Stimulated activated CD8-positive, alpha-beta memory T cell treated with anti-CD3 and anti-CD28 coated beads, Interleukin-12 subunit alpha, Interleukin-12 subunit beta, amount 100 ng/mL, for 4 hours (primary cell): ENCODE data around the gene MTFMT.
"Not testable (repeated sequence)": the region's sequence is repeated elsewhere in the genome, so short reads cannot be mapped to it uniquely, and the experiment has no call there.

ENCODE experiments used
- DNase-seq: peaks from one replicate; pipeline ENCODE4 v3.0.0-alpha.2; 2020; ENCODE audit warnings: low read depth

The MTFMT gene

DNA sequence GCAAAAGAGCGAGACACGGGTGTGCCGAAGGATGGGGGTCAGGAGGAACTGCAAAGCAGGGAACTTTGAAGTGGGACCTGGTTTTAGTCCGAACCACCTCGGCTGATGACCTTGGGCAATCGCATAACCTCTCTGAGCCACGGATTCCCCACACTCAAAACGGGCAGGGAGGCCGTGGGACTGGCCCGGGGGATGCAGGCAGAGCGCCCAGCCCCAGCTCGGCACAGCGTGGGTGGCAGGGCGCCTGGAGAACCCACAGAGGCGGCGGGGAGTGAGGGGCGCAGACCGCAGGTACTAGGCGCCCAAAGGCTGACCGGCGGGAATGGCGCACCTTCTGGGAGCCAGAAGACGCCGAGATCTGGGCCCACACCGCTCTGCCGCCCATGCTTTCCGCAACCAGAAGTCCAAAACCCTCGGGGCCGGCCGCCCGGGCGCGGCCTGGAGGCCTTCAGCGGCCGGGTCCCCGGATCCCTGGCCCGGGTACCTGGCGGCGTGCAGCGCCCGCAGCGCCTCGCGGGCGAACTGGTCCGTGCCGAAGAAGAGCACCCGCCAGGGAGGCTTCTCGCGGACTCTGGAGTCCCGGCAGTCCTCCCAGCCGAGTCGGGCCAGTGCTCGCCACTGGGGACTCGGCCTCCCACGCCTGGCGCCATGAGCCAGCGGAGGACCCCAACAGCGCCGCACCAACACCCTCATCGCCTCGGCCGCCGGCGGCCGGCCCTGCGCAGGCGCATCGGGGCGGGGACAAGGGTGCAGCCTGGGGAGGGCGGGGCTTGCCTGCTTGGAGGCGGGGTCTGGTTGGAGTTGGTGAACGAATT is at the start of gene MTFMT:
Gene MTFMT, minus strand, starts transcription at position 719 of the 815 bp plus-strand sequence. Its CDS starts 26 bp downstream, at position 693.
- DNase-seq = peak; percentile 89

DNA sequence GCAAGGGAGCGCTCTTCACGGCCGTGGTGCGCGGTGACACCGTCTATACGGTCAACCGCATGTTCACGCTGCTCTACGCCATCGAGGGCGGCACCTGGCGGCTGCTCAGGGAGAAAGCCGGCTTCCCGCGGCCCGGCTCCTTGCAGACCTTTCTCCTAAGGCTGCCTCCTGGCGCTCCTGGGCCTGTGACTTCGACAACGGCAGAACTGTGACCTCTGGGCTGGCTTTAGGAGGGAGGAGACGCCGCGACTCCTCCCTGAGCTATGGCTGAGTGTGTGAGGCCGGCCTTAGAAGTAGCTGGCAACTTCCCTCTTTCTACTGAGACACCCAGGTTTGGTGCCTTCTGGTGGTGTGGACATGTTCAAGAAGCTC is 48.5 kb upstream of the MTFMT start:
- DNase-seq = no peak

DNA sequence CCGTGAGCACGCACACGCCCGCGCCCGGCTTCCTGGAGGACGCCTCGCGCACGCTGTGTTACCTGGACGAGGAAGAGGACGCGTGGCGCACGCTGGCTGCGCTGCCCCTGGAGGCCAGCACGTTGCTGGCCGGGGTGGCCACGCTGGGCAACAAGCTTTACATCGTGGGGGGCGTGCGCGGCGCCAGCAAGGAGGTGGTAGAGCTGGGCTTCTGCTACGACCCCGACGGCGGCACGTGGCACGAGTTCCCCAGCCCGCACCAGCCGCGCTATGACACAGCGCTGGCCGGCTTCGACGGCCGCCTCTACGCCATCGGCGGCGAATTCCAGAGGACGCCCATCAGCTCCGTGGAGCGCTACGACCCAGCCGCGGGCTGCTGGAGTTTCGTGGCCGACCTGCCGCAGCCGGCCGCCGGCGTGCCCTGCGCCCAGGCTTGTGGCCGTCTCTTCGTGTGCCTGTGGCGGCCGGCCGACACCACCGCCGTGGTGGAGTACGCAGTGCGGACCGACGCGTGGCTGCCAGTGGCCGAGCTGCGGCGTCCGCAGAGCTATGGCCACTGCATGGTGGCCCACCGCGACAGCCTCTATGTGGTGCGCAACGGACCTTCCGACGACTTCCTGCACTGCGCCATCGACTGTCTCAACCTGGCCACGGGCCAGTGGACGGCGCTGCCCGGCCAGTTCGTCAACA is 48.0 kb upstream of the MTFMT start:
- DNase-seq = no peak

DNA sequence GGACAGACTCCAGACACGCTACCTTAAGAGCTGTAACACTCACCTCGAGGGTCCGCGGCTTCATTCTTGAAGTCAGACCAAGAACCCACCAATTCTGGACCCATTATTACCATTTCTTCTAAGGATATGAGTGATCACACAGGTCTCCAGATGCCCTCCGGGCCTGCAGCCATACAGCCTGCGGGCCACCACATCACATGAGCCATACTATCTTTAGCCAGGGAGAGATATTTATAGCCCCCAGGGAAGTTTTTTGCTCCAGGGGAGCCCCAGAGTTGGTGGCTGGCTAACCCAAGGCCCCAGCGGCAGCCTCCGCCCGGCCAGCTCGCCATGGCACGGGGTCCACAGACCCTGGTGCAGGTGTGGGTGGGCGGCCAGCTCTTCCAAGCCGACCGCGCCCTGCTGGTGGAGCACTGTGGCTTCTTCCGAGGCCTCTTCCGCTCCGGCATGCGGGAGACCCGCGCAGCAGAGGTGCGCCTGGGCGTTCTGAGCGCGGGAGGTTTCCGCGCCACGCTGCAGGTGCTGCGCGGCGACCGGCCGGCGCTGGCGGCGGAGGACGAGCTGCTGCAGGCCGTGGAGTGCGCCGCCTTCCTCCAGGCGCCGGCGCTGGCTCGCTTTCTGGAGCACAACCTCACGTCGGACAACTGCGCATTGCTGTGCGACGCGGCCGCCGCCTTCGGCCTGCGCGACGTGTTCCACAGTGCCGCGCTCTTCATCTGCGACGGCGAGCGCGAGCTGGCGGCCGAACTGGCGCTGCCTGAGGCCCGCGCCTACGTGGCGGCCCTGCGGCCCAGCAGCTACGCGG is 47.2 kb upstream of the MTFMT start, which contains the start of gene KBTBD13:
Gene KBTBD13, plus strand, starts transcription at position 261 of the 805 bp plus-strand sequence. Its CDS starts 70 bp downstream, at position 331.
- no peak for DNase-seq

DNA sequence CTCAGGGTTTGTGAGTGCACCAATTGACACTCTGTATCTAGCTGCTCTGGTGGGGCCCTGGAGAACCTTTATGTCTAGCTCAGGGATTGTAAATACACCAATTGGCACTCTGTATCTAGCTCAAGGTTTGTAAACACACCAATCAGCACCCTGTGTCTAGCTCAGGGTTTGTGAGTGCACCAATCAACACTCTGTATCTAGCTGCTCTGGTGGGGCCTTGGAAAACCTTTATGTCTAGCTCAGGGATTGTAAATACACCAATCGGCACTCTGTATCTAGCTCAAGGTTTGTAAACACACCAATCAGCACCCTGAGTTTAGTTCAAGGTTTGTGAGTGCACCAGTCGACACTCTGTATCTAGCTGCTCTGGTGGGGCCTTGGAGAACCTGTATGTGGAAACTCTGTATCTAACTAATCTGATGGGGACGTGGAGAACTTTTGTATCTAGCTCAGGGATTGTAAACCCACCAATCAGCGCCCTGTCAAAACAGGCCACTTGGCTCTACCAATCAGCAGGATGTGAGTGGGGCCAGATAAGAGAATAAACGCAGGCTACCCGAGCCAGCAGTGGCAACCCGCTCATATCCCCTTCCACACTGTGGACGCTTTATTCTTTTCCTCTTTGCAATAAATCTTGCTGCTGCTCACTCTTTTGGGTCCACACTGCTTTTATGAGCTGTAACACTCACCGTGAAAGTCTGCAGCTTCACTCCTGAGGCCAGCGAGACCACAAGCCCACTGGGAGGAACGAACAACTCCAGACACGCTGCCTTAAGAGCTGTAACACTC is 46.4 kb upstream of the MTFMT start:
- DNase-seq = not testable (repeated sequence)

DNA sequence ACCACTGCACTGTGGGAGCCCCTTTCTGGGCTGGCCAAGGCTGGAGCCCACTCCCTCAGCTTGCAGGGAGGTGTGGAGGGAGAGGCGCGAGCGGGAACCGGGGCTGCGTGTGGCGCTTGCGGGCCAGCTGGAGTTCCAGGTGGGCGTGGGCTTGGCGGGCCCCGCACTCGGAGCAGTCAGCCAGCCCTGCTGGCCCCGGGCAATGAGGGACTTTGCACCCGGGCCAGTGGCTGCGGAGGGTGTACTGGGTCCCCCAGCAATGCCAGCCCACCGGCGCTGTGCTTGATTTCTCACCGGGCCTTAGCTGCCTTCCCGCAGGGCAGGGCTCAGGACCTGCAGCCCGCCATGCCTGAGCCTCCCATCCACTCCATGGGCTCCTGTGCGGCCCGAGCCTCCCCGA is 45.5 kb upstream of the MTFMT start:
- DNase-seq = not testable (repeated sequence)

DNA sequence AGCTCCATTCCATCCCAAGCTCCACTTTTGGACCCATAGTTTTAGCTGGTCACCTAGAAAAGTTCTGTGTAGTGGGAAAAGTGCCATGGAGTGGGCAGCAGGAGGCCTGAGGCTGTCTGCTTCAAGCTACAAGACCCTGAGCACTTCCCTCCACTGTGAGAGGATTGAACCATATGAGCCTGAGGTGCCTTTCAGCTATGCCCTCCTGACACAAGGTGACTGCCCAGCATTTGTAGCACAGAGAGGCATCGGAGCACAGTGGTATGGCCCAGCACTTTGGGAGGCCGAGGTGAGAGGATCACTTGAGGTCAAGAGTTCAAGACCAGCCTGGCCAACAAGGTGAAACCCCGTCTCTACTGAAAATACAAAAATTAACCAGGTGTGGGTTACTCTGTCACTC is 43.2 kb upstream of the MTFMT start:
- DNase-seq = no peak

DNA sequence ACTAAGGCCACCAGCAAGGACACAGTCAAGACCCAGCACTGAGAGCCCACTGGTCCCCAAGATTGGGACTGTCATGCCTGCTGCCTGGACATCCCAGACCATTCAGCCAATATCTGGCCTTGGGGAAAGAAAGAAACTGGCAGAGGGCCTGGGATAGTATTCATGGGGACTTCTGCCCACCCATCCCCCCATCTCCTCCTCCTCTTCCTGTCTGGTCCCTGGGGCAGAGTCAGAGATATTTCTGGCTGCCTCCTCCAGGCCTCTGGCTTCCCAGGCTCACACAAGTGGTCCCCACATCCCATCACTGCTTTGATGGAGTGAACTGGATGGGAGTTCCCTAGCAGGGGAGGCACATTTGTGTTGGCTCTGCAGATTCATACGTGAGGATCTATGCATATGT is 42.6 kb upstream of the MTFMT start:
- DNase-seq = no peak

DNA sequence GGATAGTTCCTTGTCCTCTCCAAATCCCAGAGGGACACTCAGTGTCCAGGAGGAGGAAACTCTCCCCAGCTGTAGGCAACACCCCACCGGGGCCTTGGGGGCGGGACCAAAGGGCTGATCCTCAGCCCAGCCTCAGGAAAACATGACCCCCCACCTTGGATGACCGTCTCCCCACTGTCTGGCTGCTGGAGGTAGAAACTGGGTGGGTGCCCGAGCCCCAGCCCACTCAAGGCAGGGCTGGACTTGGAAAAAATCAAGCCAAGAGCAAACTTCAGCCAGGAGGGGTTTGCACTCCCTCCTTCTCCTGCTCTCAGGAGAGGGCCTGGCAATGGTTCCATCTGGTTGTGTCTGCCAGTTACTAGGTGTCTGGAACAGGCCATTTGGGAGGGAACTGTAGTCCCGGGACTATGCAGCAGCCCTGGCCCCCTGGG is 42.0 kb upstream of the MTFMT start:
- DNase-seq = no peak

DNA sequence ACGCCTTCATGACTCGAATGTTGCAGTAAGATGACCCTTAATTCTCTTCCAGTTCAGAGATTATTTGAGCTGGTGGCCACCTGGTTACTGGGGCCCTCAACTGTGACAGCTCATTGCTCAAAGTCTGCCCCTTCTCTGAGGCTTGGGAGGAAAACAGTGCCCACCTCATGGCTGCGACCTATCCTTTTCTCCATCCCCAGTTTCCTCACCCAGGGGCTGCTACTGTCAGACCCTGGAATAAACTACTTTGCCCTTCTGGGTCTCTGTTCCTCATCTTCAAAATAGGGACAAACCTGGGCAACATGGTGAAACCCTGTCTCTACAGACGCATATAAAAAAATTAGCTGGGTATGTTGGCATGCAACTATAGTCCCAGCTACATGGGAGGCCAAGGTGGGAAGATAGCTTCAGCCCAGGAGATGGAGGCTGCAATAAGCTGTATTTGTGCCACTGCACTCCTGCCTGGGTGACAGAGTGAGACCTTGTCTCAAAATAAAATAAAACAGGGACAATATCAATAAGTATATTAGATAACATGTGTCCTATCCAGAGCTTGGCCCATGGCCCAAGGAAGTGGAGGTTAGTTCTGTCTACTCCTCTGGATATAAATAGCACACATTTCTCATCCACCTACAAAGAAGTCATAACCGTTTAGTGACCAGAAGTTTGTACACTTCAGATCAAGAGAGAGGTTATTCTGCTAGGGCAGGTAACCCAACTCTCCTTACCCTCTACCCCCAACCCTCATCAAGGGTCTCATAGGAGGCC is 40.5 kb upstream of the MTFMT start:
- no peak for DNase-seq

DNA sequence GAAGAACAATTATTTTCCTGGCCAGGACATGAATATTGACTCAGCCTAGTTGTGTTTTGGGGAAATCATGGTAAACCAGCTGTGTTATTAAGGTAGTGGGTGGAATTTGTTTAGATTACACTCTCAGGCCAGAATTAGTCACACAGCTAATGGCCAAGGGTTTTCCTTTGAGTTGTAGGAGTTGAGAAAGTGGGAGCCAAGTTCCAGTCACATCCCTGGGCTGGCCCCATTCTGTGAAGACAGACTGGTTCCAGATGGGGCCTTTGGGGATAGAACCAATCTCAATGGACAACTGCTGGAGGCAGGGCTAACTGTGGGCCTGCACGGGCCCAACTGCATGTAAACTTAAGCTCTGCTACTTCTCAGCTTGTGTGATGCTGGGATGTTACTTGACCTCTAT is 39.7 kb upstream of the MTFMT start:
- DNase-seq = no peak

DNA sequence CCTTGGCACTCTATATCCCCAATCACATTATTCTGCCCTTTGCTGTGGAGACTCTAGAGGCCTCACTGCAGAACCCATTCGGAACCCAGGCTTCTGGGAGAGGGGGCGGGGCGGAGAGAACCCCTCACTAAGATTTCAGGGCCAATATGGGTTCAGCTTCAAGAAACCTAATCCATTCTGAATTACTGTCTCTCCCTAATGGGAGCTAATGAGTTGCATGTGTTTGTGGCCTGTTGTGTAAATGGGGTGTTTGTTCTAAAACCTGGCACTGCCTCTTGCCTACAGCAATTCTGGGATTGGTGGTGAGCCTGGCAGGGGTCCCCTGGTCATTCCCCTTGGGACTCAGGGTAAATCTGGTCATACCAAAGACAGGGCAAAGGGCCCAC is 39.0 kb upstream of the MTFMT start:
- DNase-seq = no peak

DNA sequence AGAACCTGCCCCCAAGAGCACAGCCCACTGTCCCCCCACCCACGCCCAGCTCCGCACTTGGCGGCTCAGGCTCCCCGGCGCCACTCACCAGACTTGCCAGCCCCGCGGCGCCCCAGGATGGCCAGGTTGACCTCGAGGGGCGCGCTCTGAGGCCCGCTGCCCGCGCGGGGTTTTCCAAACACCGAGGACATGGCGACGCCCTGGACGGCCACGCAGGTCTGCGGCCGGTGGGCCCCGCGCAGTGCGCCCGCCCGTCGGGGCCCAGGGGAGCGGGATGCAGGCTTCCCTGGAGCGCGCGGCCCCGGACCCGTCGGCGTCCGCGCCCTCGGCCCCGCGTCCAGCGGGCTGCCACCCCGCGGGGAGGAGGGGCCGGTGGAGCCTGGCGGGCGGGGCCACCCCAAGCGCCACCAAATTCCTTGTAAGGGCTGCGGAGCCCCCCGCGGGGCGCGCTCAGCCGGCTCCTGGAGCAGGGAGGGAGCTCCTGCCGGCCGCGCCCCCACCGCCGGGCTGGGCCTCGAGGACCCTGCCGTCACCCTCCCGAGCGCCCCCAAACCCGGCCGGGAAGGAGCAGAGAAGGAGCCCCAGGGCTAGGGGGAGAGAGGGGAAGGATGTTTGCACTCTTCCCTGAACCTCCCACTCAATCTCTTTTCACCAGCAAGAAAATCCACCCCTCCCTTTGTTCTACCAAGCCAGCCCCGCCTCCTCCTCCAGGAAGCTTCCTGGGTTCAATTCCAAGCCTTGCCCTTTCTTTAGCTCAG is 38.4 kb upstream of the MTFMT start, which contains the start of gene RASL12:
Gene RASL12, minus strand, starts transcription at position 347 of the 758 bp plus-strand sequence. Its CDS starts 156 bp downstream, at position 191.
- no peak for DNase-seq

DNA sequence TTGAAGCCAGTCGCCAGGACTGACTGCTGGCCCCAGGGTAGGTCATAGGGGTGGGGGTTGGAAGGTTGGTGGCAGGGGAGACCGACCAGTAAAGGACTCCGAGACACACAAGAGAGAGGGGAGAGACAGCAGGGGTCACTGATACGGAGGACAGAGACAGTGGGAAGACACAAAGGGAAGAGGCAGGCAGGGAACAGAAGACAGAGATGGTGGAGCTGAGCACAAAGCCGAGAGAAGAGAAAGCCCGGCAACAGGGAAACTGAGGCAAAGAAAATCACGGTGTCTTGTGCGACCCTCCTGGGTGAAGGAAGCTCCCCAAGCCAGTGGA is 37.8 kb upstream of the MTFMT start:
- no peak for DNase-seq

DNA sequence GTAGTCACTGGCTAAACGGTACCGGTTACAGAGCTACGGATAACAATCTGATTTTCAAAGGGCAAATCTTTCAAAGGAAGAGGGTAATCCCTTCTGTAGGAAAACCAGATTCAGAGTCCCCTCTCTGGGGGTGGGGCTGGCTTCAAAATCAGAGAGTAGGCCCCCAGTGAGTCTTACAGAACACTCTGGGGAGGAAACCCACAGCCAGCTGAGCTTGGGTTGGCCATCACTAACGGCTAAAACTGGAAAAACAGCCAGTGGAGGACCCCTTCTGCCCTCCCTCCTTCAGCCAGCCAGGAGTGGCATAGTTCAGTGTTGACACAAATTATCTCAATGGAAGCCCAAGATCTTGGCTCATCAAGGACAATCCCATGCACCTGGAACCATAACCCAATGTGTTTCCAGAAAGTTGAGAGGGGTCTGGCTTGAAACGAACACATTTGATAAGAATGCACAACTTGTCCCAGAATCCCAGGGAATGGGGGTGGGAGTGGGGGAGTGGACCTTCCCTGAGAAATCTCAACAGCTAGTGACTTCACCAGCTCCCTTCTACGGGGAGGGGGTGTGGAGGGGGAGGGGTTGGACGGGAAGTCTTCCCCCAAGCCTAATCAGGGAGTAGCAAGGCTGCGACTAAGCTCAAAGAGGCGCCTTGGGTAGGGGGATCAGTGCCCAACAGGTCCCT is 37.3 kb upstream of the MTFMT start:
- no peak for DNase-seq

DNA sequence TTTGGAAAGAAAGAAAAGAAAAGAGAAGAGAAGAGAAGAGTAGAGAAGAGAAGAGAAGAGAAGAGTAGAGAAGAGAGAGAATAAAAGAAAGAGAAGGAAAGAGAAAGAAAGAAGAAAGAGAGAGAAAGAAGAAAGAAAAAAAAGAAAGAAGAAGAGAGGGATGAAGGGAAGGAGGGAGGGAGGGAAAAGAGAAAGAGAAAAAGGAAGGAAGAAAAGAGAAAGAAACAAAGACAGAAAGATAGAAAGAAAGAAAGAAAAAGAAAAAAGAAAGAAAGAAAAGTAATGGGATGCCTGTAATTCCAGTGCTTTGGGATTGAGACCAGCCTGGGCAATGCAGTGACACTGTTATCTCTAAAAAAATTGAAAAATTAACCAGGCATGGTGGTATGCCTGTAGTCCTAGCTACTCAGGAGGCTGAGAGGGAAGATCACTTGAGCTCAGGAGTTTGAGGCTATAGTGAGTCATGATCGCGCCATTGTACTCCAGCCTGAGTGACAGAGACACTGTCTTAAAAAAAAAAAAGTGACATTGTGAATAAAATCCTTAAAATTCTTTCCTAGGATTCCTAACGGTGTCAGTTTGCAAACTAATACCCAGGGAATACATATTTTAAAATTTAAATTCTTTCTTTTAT is 36.7 kb upstream of the MTFMT start:
- DNase-seq = no peak

DNA sequence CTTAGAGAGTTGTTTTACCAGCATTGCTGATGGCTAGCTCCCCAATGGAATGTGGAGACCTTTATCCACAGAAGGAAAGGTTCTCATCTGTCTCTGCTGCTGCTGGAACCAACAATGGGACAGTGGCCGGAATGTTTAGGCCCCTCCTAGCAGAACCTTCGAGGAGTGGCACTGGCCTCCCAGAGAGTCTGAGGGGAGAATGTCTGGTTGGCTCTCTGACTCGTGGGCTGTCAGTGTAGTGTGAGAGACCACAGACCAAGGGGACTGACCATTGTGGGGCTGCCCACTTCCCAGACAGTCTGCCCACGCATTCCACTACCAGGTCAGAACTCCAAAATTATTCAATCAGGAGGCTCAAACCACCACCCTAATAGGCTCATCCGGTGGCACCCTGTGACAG is 33.3 kb upstream of the MTFMT start:
- DNase-seq = no peak

DNA sequence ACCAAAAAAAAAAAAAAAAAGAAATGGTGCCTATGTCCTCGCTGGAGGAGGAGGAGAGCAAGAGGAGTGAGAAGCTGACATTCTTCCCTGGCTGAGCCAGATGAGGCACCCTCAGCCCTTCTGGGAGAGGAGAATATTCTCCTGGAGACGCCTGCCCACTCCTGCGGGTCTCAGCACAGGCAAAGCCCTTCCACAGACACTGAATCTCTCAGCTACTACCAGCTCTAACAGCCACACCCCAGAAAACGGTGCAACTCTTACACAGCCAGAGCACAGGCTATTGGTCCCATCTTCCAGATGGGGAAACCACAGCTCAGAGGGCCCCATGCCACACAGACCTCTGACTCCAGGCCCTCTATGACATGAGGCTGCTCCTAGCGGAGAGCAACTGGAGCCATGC is 32.6 kb upstream of the MTFMT start:
- no peak for DNase-seq
